DOHH2 (cell line): Measurements from ENCODE around the gene B4GALT2.

Experiments used
- H3F3A ChIP-seq: fragments of 200-600 bp; sonication (generic), shearing (Covaris generic); 2 replicates; pipeline ENCODE4 v1.6.0; 2016; ENCODE audit warnings: antibody characterized with exemption, mild to moderate bottlenecking; ENCODE audit not compliant: control insufficient read depth, insufficient read depth
- H3K27ac ChIP-seq: fragments of 200-600 bp; sonication (generic); 2 replicates; pipeline ENCODE4 v1.5.1; 2014; ENCODE audit warnings: low read depth, mild to moderate bottlenecking, low read length, moderate library complexity
- H3K27me3 ChIP-seq: fragments of 200-600 bp; sonication (generic); 2 replicates; pipeline ENCODE4 v1.6.1; 2014; ENCODE audit warnings: mild to moderate bottlenecking, low read length, mixed read lengths; ENCODE audit not compliant: control insufficient read depth
- H3K36me3 ChIP-seq: fragments of 200-600 bp; sonication (generic); 2 replicates; pipeline ENCODE4 v1.6.1; 2014; ENCODE audit warnings: mild to moderate bottlenecking, low read length, moderate library complexity, mixed read lengths; ENCODE audit not compliant: control insufficient read depth
- H3K4me1 ChIP-seq: fragments of 200-600 bp; sonication (generic); 2 replicates; pipeline ENCODE4 v1.6.1; 2014; ENCODE audit warnings: mild to moderate bottlenecking, low read length, mixed read lengths; ENCODE audit not compliant: control insufficient read depth
- H3K4me2 ChIP-seq: fragments of 200-600 bp; sonication (generic); 2 replicates; pipeline ENCODE4 v1.6.0; 2014; ENCODE audit warnings: mild to moderate bottlenecking, low read length, moderate library complexity
- H3K4me3 ChIP-seq: fragments of 200-600 bp; sonication (generic); 2 replicates; pipeline ENCODE4 v1.5.1; 2014; ENCODE audit warnings: mild to moderate bottlenecking, low read length, mixed read lengths
- H3K79me2 ChIP-seq: fragments of 200-600 bp; sonication (generic); 2 replicates; pipeline ENCODE4 v1.6.1; 2014; ENCODE audit warnings: mild to moderate bottlenecking, low read length, mixed read lengths; ENCODE audit not compliant: control insufficient read depth
- H3K9me2 ChIP-seq: fragments of 200-600 bp; sonication (generic); replicated peaks from 2 replicates; pipeline ENCODE4 v1.6.1; 2014; ENCODE audit warnings: mild to moderate bottlenecking, low read length, mixed read lengths; ENCODE audit not compliant: control insufficient read depth
- H3K9me3 ChIP-seq: fragments of 200-600 bp; sonication (generic); 2 replicates; pipeline ENCODE4 v1.6.1; 2014; ENCODE audit warnings: antibody characterized with exemption, low read length, mixed read lengths; ENCODE audit not compliant: control insufficient read depth, insufficient read depth
- H4K20me1 ChIP-seq: fragments of 200-600 bp; sonication (generic); 2 replicates; pipeline ENCODE4 v1.6.0; 2014; ENCODE audit warnings: low read depth, mild to moderate bottlenecking, antibody characterized with exemption, low read length, moderate library complexity; ENCODE audit not compliant: control insufficient read depth, insufficient read depth
- EZH2phosphoT487 ChIP-seq: fragments of 200-600 bp; sonication (generic); IDR thresholded peaks from 2 replicates; pipeline ENCODE4 v1.6.1; 2017; ENCODE audit warnings: borderline replicate concordance, mild to moderate bottlenecking, antibody characterized with exemption, low read length, moderate library complexity, mixed read lengths
- TF ChIP-seq, protein P1 (sequence below): fragments of 200-600 bp; sonication (generic); IDR thresholded peaks from one replicate; pipeline ENCODE4 v1.5.1; 2014; ENCODE audit warnings: antibody characterized with exemption, mild to moderate bottlenecking, low read depth, low read length; ENCODE audit not compliant: poor library complexity, severe bottlenecking

The B4GALT2 gene

DNA sequence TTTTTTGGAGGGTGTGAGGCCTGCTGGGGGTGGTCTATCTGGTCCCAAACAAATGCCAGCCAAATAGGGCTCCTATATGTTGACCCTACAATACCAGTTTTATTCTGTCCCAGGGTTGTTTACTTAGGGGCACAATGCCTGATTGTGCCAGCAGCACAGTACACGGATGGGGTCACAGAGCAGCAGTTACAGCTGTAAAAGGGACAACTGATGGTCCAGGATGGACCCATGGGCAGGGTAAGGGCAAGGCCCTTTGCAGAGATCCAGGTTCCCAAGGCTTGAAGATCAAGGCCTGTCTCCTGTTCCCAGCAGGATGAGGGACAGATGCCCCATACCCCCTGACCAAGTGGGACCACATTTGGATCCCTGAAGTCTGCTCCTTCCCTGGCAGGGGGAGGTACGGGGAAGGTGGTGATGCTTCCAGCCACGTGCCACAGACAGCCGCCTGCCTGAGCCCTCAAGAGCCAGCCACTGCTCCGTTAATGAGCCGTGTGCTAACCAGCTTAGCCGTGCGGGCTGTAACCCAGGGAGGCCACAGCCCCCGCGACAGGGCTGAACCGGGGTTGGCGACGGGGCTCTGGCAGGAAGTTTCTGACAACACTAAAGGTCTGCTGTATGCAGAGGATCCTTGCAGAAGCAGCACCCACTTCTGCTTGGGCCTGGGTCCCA lies 34.1 kb downstream of the B4GALT2 start:
- Histone ChIP-seq H3F3A (no peaks in the 10 kb centered on the region), H3K4me1 (no peaks in the 10 kb centered on the region), H4K20me1 (no peaks in the 10 kb centered on the region), H3K27me3 (peaks cover 3% of the 10 kb centered on the region; the same call in 1 of the 2 replicates), H3K4me3 (no peak overlapping the region), H3K4me2 (no peak overlapping the region), H3K79me2 (no peaks in the 10 kb centered on the region), H3K27ac (no peak overlapping the region), H3K36me3 (no peaks in the 10 kb centered on the region), H3K9me2 (no peaks in the 10 kb centered on the region), H3K9me3 (no peaks in the 10 kb centered on the region)
- TF ChIP-seq EZH2phosphoT487 = no peak
- TF ChIP-seq, protein P1, sequence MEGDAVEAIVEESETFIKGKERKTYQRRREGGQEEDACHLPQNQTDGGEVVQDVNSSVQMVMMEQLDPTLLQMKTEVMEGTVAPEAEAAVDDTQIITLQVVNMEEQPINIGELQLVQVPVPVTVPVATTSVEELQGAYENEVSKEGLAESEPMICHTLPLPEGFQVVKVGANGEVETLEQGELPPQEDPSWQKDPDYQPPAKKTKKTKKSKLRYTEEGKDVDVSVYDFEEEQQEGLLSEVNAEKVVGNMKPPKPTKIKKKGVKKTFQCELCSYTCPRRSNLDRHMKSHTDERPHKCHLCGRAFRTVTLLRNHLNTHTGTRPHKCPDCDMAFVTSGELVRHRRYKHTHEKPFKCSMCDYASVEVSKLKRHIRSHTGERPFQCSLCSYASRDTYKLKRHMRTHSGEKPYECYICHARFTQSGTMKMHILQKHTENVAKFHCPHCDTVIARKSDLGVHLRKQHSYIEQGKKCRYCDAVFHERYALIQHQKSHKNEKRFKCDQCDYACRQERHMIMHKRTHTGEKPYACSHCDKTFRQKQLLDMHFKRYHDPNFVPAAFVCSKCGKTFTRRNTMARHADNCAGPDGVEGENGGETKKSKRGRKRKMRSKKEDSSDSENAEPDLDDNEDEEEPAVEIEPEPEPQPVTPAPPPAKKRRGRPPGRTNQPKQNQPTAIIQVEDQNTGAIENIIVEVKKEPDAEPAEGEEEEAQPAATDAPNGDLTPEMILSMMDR = no peak

DNA sequence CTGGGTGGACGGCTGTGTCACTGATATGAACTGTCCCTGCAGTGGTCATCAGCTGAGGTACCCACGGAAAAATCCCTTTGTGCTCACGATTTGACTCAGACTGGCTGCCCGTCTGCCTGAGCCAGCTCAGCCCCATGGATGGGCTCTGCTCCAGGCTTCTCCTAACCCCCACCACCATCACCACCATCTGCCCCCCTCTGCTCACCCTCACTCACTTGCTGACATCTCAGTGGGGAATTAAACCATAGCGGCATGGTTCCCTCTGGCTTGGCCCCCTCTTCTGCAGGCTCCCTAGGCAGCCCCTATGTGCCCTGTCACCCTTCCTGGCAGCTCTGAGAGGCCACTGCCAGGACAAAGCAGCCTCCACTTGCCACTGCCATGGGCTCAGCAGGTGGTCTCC lies 34.9 kb downstream of the B4GALT2 start:
- no peak overlapping the region for H3K4me2 ChIP-seq
- no peaks in the 10 kb centered on the region for H4K20me1 ChIP-seq

DNA sequence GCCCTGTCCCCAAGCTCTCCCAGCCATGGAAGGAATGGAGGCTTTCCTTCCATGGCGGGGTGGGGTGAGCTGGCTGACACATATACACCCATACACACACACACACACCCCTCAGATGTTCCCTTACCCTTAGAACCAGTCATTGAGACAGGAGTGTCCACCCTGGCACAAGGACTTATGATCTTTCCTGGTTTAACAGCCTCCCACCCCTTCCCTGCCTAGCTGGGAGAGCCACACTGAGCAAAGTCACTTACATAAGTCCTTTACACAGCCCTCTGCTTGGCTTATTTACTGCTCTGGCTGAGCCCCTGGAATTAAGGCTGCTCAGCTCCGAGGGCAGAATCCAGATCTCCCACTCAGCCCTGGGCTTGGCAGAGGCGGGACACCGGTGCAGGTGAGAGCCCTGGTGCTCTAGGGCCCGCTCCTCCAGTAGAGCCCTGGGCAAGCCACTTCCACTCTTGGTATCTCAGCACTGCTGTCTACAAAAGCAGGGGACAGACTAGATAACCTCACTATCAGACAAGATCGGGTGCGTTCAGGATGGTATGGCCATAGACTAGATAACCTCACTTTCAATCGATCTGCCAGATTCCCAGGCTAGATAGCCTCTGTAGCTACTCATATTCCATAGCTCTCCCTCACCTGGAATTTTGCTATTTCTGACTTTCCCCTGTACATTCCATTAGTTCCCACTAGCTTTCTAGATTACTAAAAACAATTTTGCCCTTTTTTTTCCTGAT lies 35.5 kb downstream of the B4GALT2 start:
- Histone ChIP-seq H3K9me2 (no peaks in the 10 kb centered on the region), H4K20me1 (no peaks in the 10 kb centered on the region), H3K4me3 (no peak overlapping the region), H3K9me3 (no peaks in the 10 kb centered on the region), H3K27me3 (peaks cover 3% of the 10 kb centered on the region; the same call in 1 of the 2 replicates), H3K36me3 (no peaks in the 10 kb centered on the region), H3K4me2 (no peak overlapping the region), H3K4me1 (no peaks in the 10 kb centered on the region), H3K27ac (no peak overlapping the region), H3K79me2 (no peaks in the 10 kb centered on the region), H3F3A (no peaks in the 10 kb centered on the region)
- TF ChIP-seq EZH2phosphoT487 = no peak
- TF ChIP-seq, protein P1 = no peak

More for the DNA sequence above, 34.9 kb downstream of the B4GALT2 start:
- no peaks in the 10 kb centered on the region for H3K9me2 ChIP-seq
- H3K36me3 ChIP-seq = no peaks in the 10 kb centered on the region
- H3K79me2 ChIP-seq = no peaks in the 10 kb centered on the region
- TF ChIP-seq, protein P1 = no peak
- TF ChIP-seq EZH2phosphoT487 = no peak
- H3K27me3 ChIP-seq = peaks cover 3% of the 10 kb centered on the region; the same call in 1 of the 2 replicates
- H3K27ac ChIP-seq = no peak overlapping the region
- H3K9me3 ChIP-seq = no peaks in the 10 kb centered on the region
- H3F3A ChIP-seq = no peaks in the 10 kb centered on the region
- H3K4me3 ChIP-seq = no peak overlapping the region
- no peaks in the 10 kb centered on the region for H3K4me1 ChIP-seq
